Mammary epithelial cell (primary cell): ENCODE data around the gene AASS.

Experiments
- CTCF ChIP-seq, 2 donors: IDR thresholded peaks in 1 of 2; conservative IDR thresholded peaks in 1 of 2; 2 replicates each; pipeline ENCODE4 v1.5.1; 2011 to 2012; ENCODE audit warnings: inconsistent platforms in 2 of 2, low read length in 2 of 2, mild to moderate bottlenecking in 2 of 2, control low read depth in 1 of 2, low read depth in 1 of 2; ENCODE audit not compliant: insufficient read depth in 1 of 2; ENCODE audit errors: extremely low read depth in 1 of 2
- EZH2 ChIP-seq: IDR thresholded peaks from 2 replicates; pipeline ENCODE4 v1.6.1; 2012; ENCODE audit warnings: low read length, inconsistent platforms, borderline replicate concordance

GRCh38 chr7:122082160-122082559, 61.9 kb downstream of the AASS start:
- TF ChIP-seq EZH2 (no peak), CTCF (conservative IDR thresholded peaks at IDR 0.05 in 1 of 2, IDR thresholded peaks at IDR 0.05 in 1 of 2; ENCODE audit: extremely low read depth in 1 of 2, insufficient read depth in 1 of 2, low read depth in 1 of 2, low read length in 2 of 2) (no peak)
